DND-41 (cell line): ENCODE measurements around the gene TPP1.

Source experiments
- EZH2 ChIP-seq: IDR thresholded peaks from 3 replicates; pipeline ENCODE4 v1.6.1; 2012; ENCODE audit warnings: borderline replicate concordance, low read depth, mild to moderate bottlenecking, moderate library complexity, low read length, inconsistent platforms; ENCODE audit not compliant: severe bottlenecking
- TF ChIP-seq, protein P1 (sequence below): IDR thresholded peaks from 2 replicates; pipeline ENCODE4 v1.5.1; 2012; ENCODE audit warnings: borderline replicate concordance, low read length, moderate library complexity, mild to moderate bottlenecking; ENCODE audit not compliant: poor library complexity, severe bottlenecking; ENCODE audit errors: extremely low read depth

DNA sequence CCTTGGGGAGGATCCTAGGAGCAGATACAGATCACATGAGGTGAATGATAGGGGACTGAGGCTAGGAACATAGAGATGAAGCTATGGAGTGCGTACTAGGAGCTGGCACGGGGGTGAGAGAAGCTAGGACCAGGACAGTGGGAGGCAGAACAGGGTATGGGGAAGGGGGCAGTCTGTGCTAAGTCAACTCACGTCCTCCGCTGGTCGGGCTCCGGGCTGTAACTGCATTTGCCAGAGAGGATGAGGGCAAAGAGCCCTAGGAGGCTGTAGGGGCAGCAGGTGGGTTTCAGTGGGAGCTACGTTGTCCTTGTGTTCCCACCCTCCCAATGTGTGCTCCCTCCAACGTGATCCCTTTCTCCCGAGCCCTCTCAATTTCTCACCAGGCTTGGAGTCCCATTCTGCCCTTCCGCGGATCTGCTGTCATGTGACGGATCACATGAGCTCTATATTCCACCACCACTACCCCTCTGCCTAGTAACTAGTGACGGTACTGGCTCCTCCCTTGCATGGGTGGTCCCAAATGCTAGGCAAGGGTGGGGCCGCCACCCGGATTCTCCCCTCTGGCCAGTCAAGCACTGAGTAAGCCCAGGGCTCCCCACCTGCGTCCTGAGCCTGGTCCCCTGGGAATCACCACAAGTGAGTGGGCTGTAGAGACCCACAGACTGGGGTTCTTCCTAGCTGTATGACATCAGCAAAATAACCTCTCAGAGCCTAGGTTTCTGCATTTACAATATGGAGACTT is at the start of gene TPP1:
- TF ChIP-seq, protein P1, sequence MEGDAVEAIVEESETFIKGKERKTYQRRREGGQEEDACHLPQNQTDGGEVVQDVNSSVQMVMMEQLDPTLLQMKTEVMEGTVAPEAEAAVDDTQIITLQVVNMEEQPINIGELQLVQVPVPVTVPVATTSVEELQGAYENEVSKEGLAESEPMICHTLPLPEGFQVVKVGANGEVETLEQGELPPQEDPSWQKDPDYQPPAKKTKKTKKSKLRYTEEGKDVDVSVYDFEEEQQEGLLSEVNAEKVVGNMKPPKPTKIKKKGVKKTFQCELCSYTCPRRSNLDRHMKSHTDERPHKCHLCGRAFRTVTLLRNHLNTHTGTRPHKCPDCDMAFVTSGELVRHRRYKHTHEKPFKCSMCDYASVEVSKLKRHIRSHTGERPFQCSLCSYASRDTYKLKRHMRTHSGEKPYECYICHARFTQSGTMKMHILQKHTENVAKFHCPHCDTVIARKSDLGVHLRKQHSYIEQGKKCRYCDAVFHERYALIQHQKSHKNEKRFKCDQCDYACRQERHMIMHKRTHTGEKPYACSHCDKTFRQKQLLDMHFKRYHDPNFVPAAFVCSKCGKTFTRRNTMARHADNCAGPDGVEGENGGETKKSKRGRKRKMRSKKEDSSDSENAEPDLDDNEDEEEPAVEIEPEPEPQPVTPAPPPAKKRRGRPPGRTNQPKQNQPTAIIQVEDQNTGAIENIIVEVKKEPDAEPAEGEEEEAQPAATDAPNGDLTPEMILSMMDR = no peak
- no peak for TF ChIP-seq EZH2
